K562 (cell line): ENCODE data around the gene PLGRKT. TPM values are rescaled to one million over a fixed set of nuclear protein-coding genes. Genes with fewer than 3 reads are reported as not detected.

Source experiments
- ATAC-seq: fragments of 200-7000 bp; cut with Tn5 transposase; 3 replicates; pipeline ENCODE4 v1.9.1; 2020; ENCODE audit warnings: moderate library complexity
- BruUV-seq: library from RNA; stranded (reverse); fragments of 400-500 nt; replicated peaks from 2 replicates; lab custom pipeline; 2021; lab: Mats Ljungman, UMichigan
- CTCF ChIA-PET: fragments of 300-600 bp; formaldehyde crosslinking; extraction: SDS; loops from one replicate; lab custom pipeline; 2021; ENCODE audit warnings: low intra/inter-chr PET ratio; lab: Yijun Ruan, JAX
- POLR2A ChIA-PET: fragments of 300-600, 350-650 bp; sonication (Branson Sonifier 250); formaldehyde crosslinking; extraction: SDS; loops from one replicate; lab custom pipeline; 2021; ENCODE audit warnings: antibody characterized with exemption, inconsistent platforms; lab: Yijun Ruan, JAX
- DNase-seq, 4 experiments: peaks; one replicate each; pipeline versions ENCODE4 v3.0.0 to v3.0.0-alpha.2; 2011 to 2018; ENCODE audit warnings: low spot score in 3 of 4, mixed read lengths in 3 of 4; ENCODE audit errors: extremely low read depth in 1 of 4
- FAIRE-seq: peaks from 2 replicates; lab custom pipeline; 2011; peaks lifted over from hg19 to GRCh38; lab: Jason Lieb, UNC
- H2AFZ ChIP-seq: 2 replicates; pipeline ENCODE4 v1.6.0; 2011; ENCODE audit warnings: low read depth, low read length, control low read depth, inconsistent platforms
- H3K27ac ChIP-seq: fragments of 200-600 bp; 3 replicates; pipeline ENCODE4 v1.8.0; 2011; ENCODE audit warnings: low read depth, mild to moderate bottlenecking, control low read depth, inconsistent platforms, low read length, moderate library complexity, mixed read lengths; ENCODE audit errors: extremely low read depth
- H3K27me3 ChIP-seq, 2 experiments: fragments of 300-600 bp in 1 of 2; 2 replicates in 1 of 2; 3 replicates in 1 of 2; pipeline versions ENCODE4 v1.6.0 to v1.8.0; 2011; ENCODE audit warnings: inconsistent platforms in 2 of 2, low read length in 2 of 2, mild to moderate bottlenecking in 1 of 2, mixed read lengths in 1 of 2, moderate library complexity in 1 of 2; ENCODE audit not compliant: control insufficient read depth in 2 of 2, insufficient read depth in 2 of 2
- H3K36me3 ChIP-seq: fragments of 300-600 bp; 3 replicates; pipeline ENCODE4 v1.8.0; 2011; ENCODE audit warnings: mild to moderate bottlenecking, low read length, inconsistent platforms; ENCODE audit not compliant: control insufficient read depth, insufficient read depth
- H3K4me1 ChIP-seq, 2 experiments: fragments of 200-600 bp in 1 of 2; replicated peaks in 1 of 2; 2 replicates in 1 of 2; 3 replicates in 1 of 2; pipeline versions ENCODE4 v1.5.1 to v1.8.0; 2011; ENCODE audit warnings: inconsistent platforms in 2 of 2, low read length in 2 of 2, mild to moderate bottlenecking in 1 of 2, mixed read lengths in 1 of 2, moderate library complexity in 1 of 2; ENCODE audit not compliant: control insufficient read depth in 2 of 2, insufficient read depth in 2 of 2
- H3K4me2 ChIP-seq: 2 replicates; pipeline ENCODE4 v1.6.1; 2011; ENCODE audit warnings: low read length, control low read depth, inconsistent platforms, mixed read lengths; ENCODE audit not compliant: insufficient read depth
- H3K4me3 ChIP-seq: fragments of 200-600 bp; sonication (generic), shearing (Covaris generic); 2 replicates; pipeline ENCODE4 v1.5.1; 2016; ENCODE audit warnings: control low read depth, inconsistent platforms
- H3K79me2 ChIP-seq: fragments of 200-600 bp; 3 replicates; pipeline ENCODE4 v1.8.0; 2011; ENCODE audit warnings: low read length, inconsistent platforms; ENCODE audit not compliant: control insufficient read depth, insufficient read depth
- H3K9ac ChIP-seq, 2 experiments: 2 replicates each; pipeline versions ENCODE4 v1.6.0 to v1.6.1; 2011; ENCODE audit warnings: low read depth in 2 of 2, low read length in 2 of 2, control low read depth in 1 of 2, inconsistent platforms in 1 of 2, mild to moderate bottlenecking in 1 of 2, mixed read lengths in 1 of 2; ENCODE audit not compliant: insufficient read depth in 1 of 2
- H3K9me1 ChIP-seq: one replicate; pipeline ENCODE4 v1.6.0; 2011; ENCODE audit warnings: inconsistent platforms, mild to moderate bottlenecking, low read length, moderate library complexity; ENCODE audit not compliant: control insufficient read depth, insufficient read depth
- H3K9me3 ChIP-seq: replicated peaks from 2 replicates; pipeline ENCODE4 v1.5.1; 2011; ENCODE audit warnings: low read depth, low read length, inconsistent platforms; ENCODE audit not compliant: control insufficient read depth, insufficient read depth
- H4K20me1 ChIP-seq: replicated peaks from 2 replicates; pipeline ENCODE4 v1.6.1; 2011; ENCODE audit warnings: low read length, inconsistent platforms, mixed read lengths; ENCODE audit not compliant: control insufficient read depth, insufficient read depth
- CREBBP ChIP-seq: IDR thresholded peaks from one replicate; pipeline ENCODE4 v1.6.1; 2012; ENCODE audit warnings: low read depth, mild to moderate bottlenecking, control low read depth, inconsistent platforms, low read length
- HEY1 ChIP-seq: fragments of 250-450 bp; sonication (Bioruptor Pico); IDR thresholded peaks from 2 replicates; pipeline ENCODE4 v1.5.0; 2020; ENCODE audit warnings: mild to moderate bottlenecking, moderate library complexity, borderline replicate concordance
- KDM2B ChIP-seq: fragments of 250-450 bp; sonication (Bioruptor Pico); IDR thresholded peaks from 2 replicates; pipeline ENCODE4 v1.8.0; 2021; ENCODE audit warnings: mild to moderate bottlenecking, moderate library complexity
- KDM5B ChIP-seq: fragments of 200-600 bp; sonication (generic); IDR thresholded peaks from 2 replicates; pipeline ENCODE4 v1.6.1; 2012; ENCODE audit warnings: low read depth, mild to moderate bottlenecking, moderate library complexity, low read length, control low read depth, inconsistent platforms; ENCODE audit not compliant: insufficient replicate concordance
- MTA3 ChIP-seq: fragments of 450-650 bp; formaldehyde crosslinking; IDR thresholded peaks from 2 replicates; pipeline ENCODE4 v1.6.1; 2017; ENCODE audit warnings: mild to moderate bottlenecking, borderline replicate concordance
- POLR2A ChIP-seq: fragments of 450-650 bp; conservative IDR thresholded peaks from 2 replicates; pipeline ENCODE4 v1.6.1; 2016
- ZEB2 ChIP-seq: fragments of 450-650 bp; IDR thresholded peaks from 2 replicates; pipeline ENCODE4 v1.6.1; 2016
- ZNF76 ChIP-seq: fragments of 250-450 bp; sonication (Bioruptor Pico); IDR thresholded peaks from 2 replicates; pipeline ENCODE4 v1.4.0; 2020; ENCODE audit warnings: mild to moderate bottlenecking, moderate library complexity, borderline replicate concordance
- in situ Hi-C: fragments of 300-500 bp; cut with MboI; formaldehyde crosslinking; loops from 4 replicates; pipeline ENCODE4 v1.15.0; 2018; ENCODE audit warnings: inconsistent platforms, mixed read lengths
- intact Hi-C: fragments of 100-400 bp; cut with micrococcal nuclease; formaldehyde crosslinking; loops from 2 replicates; pipeline ENCODE4 v1.14.2; 2022
- polyA plus RNA-seq, 8 experiments: library from polyadenylated mRNA; depleted of rRNA in 4 of 8; stranded (reverse) in 5 of 8; unstranded in 3 of 8; fragments of >200 nt; fragmentation: Nextera tagmentation in 2 of 8; fragmentation: Illumina TruSeq in 1 of 8; extraction: Ambion mirVana in 2 of 8; extraction: Trizol in 1 of 8; gene quantifications; 2 replicates each; pipeline versions ENCODE4 v1.2.1 to v1.2.3, GENCODE V29; 2011 to 2014; ENCODE audit warnings: inconsistent platforms in 1 of 8, missing spikeins in 1 of 8
- total RNA-seq, 7 experiments: library from RNA; depleted of rRNA in 6 of 7; stranded (reverse); fragments of >200 nt in 6 of 7; fragmentation: Illumina TruSeq in 2 of 7; extraction: Trizol in 2 of 7; gene quantifications; 2 replicates each; pipeline versions ENCODE4 v1.2.1 to v1.2.3, GENCODE V29; 2011 to 2021; ENCODE audit warnings: low replicate concordance in 1 of 7
- TF ChIP-seq, protein P1 (sequence below): fragments of 250-450 bp; sonication (Bioruptor Pico); IDR thresholded peaks from 2 replicates; pipeline ENCODE4 v1.8.0; 2022; ENCODE audit warnings: inconsistent platforms
- TF ChIP-seq, protein P2 (sequence below): fragments of 200-800 bp; sonication (Bioruptor generic); IDR thresholded peaks from 2 replicates; pipeline ENCODE4 v1.6.1; 2016; ENCODE audit warnings: missing genetic modification characterization, missing compliant biosample characterization
- TF ChIP-seq, protein P3 (sequence below): fragments of 250-450 bp; sonication (Bioruptor Pico); IDR thresholded peaks from 2 replicates; pipeline ENCODE4 v1.8.0; 2021; ENCODE audit warnings: moderate library complexity, mild to moderate bottlenecking, inconsistent platforms

PLGRKT gene
- total and polyA plus RNA-seq, 9 of the 15 experiments (the other 6 are each of a cell fraction or from before 2014, with no cell fraction given), result 4.7 to 13.8 (median 6.5) TPM

GRCh38 chr9:5326187-5326586 is 111.5 kb downstream of the PLGRKT start:
- POLR2A ChIA-PET, result no interaction called here
- DNase-seq, result no peak
- H3K9me3 ChIP-seq, result no peaks in the 10 kb centered on the region
- no peak for TF ChIP-seq HEY1 (CRISPR knock-in tag)
- no peak for TF ChIP-seq MTA3
- TF ChIP-seq, protein P1, sequence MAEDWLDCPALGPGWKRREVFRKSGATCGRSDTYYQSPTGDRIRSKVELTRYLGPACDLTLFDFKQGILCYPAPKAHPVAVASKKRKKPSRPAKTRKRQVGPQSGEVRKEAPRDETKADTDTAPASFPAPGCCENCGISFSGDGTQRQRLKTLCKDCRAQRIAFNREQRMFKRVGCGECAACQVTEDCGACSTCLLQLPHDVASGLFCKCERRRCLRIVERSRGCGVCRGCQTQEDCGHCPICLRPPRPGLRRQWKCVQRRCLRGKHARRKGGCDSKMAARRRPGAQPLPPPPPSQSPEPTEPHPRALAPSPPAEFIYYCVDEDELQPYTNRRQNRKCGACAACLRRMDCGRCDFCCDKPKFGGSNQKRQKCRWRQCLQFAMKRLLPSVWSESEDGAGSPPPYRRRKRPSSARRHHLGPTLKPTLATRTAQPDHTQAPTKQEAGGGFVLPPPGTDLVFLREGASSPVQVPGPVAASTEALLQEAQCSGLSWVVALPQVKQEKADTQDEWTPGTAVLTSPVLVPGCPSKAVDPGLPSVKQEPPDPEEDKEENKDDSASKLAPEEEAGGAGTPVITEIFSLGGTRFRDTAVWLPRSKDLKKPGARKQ, result no peak
- TF ChIP-seq KDM5B, result no peak
- TF ChIP-seq CREBBP, result no peak
- no peak for TF ChIP-seq ZNF76 (CRISPR knock-in tag)
- TF ChIP-seq, protein P2, sequence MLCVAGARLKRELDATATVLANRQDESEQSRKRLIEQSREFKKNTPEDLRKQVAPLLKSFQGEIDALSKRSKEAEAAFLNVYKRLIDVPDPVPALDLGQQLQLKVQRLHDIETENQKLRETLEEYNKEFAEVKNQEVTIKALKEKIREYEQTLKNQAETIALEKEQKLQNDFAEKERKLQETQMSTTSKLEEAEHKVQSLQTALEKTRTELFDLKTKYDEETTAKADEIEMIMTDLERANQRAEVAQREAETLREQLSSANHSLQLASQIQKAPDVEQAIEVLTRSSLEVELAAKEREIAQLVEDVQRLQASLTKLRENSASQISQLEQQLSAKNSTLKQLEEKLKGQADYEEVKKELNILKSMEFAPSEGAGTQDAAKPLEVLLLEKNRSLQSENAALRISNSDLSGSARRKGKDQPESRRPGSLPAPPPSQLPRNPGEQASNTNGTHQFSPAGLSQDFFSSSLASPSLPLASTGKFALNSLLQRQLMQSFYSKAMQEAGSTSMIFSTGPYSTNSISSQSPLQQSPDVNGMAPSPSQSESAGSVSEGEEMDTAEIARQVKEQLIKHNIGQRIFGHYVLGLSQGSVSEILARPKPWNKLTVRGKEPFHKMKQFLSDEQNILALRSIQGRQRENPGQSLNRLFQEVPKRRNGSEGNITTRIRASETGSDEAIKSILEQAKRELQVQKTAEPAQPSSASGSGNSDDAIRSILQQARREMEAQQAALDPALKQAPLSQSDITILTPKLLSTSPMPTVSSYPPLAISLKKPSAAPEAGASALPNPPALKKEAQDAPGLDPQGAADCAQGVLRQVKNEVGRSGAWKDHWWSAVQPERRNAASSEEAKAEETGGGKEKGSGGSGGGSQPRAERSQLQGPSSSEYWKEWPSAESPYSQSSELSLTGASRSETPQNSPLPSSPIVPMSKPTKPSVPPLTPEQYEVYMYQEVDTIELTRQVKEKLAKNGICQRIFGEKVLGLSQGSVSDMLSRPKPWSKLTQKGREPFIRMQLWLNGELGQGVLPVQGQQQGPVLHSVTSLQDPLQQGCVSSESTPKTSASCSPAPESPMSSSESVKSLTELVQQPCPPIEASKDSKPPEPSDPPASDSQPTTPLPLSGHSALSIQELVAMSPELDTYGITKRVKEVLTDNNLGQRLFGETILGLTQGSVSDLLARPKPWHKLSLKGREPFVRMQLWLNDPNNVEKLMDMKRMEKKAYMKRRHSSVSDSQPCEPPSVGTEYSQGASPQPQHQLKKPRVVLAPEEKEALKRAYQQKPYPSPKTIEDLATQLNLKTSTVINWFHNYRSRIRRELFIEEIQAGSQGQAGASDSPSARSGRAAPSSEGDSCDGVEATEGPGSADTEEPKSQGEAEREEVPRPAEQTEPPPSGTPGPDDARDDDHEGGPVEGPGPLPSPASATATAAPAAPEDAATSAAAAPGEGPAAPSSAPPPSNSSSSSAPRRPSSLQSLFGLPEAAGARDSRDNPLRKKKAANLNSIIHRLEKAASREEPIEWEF (CRISPR knock-in tag), result no peak
- no peak for TF ChIP-seq POLR2A
- no peak for TF ChIP-seq KDM2B (CRISPR knock-in tag)
- TF ChIP-seq, protein P3, sequence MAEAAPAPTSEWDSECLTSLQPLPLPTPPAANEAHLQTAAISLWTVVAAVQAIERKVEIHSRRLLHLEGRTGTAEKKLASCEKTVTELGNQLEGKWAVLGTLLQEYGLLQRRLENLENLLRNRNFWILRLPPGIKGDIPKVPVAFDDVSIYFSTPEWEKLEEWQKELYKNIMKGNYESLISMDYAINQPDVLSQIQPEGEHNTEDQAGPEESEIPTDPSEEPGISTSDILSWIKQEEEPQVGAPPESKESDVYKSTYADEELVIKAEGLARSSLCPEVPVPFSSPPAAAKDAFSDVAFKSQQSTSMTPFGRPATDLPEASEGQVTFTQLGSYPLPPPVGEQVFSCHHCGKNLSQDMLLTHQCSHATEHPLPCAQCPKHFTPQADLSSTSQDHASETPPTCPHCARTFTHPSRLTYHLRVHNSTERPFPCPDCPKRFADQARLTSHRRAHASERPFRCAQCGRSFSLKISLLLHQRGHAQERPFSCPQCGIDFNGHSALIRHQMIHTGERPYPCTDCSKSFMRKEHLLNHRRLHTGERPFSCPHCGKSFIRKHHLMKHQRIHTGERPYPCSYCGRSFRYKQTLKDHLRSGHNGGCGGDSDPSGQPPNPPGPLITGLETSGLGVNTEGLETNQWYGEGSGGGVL (CRISPR knock-in tag), result no peak
- no peak for TF ChIP-seq ZEB2
- TF ChIP-seq, all 486 proteins: peak for 0
- ATAC-seq (no peak), FAIRE-seq (no peak)
- Histone ChIP-seq H3K36me3 (no peaks in the 10 kb centered on the region), H3K9me1 (no peaks in the 10 kb centered on the region), H3K27ac (no peak overlapping the region), H3K27me3 (no peaks in the 10 kb centered on the region), H4K20me1 (no peaks in the 10 kb centered on the region), H3K4me2 (no peak overlapping the region), H3K4me3 (no peak overlapping the region), H3K79me2 (no peaks in the 10 kb centered on the region), H3K4me1 (no peaks in the 10 kb centered on the region), H3K9ac (no peak overlapping the region), H2AFZ (no peak overlapping the region)
- intact Hi-C loops (no loop called here), in situ Hi-C loops (no loop called here)
- no TSS peak for BruUV-seq
- CTCF ChIA-PET, result no interaction called here
